Calu3 (cell line): Measurements from ENCODE around the gene EVL. TPM values are rescaled to one million over a fixed set of nuclear protein-coding genes. Genes with fewer than 3 reads are reported as not detected.

Experiments
- BruUV-seq: library from RNA; stranded (reverse); fragments of 400-500 nt; replicated peaks from 2 replicates; lab custom pipeline; 2021; lab: Mats Ljungman, UMichigan
- CTCF ChIA-PET: fragments of 300-600 bp; sonication (Branson Sonifier 250); formaldehyde crosslinking; loops from one replicate; lab custom pipeline; 2022; ENCODE audit warnings: antibody characterized with exemption; lab: Charles Lee
- DNase-seq: peaks from one replicate; pipeline ENCODE4 v3.0.0; 2022
- H3K27ac Mint-ChIP-seq: one replicate; pipeline ENCODE4 v1.8.0; 2022; ENCODE audit warnings: mixed read lengths; ENCODE audit not compliant: unreplicated experiment
- H3K27me3 Mint-ChIP-seq: one replicate; pipeline ENCODE4 v1.8.0; 2022; ENCODE audit warnings: mixed read lengths; ENCODE audit not compliant: unreplicated experiment
- H3K36me3 Mint-ChIP-seq: one replicate; pipeline ENCODE4 v1.8.0; 2022; ENCODE audit warnings: mild to moderate bottlenecking, moderate library complexity, mixed read lengths; ENCODE audit not compliant: insufficient read depth, unreplicated experiment
- H3K4me1 Mint-ChIP-seq: one replicate; pipeline ENCODE4 v1.8.0; 2022; ENCODE audit warnings: mild to moderate bottlenecking, low read depth, mixed read lengths; ENCODE audit not compliant: unreplicated experiment
- H3K4me3 Mint-ChIP-seq: one replicate; pipeline ENCODE4 v1.8.0; 2022; ENCODE audit warnings: mild to moderate bottlenecking, low read depth, moderate library complexity, mixed read lengths; ENCODE audit not compliant: unreplicated experiment
- H3K9me3 Mint-ChIP-seq: one replicate; pipeline ENCODE4 v1.8.0; 2022; ENCODE audit warnings: low read depth, mixed read lengths; ENCODE audit not compliant: unreplicated experiment
- CTCF ChIP-seq: fragments of 200-600 bp; IDR thresholded peaks from one replicate; pipeline ENCODE4 v1.8.0; 2022; ENCODE audit warnings: antibody characterized with exemption; ENCODE audit not compliant: unreplicated experiment
- intact Hi-C: fragments of 100-400 bp; cut with micrococcal nuclease; formaldehyde crosslinking; loops from one replicate; pipeline ENCODE4 v1.10.0; 2022; ENCODE audit not compliant: unreplicated experiment
- total RNA-seq: library from RNA; stranded (reverse); gene quantifications from 2 replicates; pipeline ENCODE4 v1.2.3, GENCODE V29; 2022

The EVL gene
- total RNA-seq, 1 experiment from 2014 or later = 33.5 TPM

- no peak for DNase-seq
- H3K27ac Mint-ChIP-seq = no peak overlapping the region
- H3K4me3 Mint-ChIP-seq = no peak overlapping the region
- H3K27me3 Mint-ChIP-seq = no peaks in the 10 kb centered on the region
- no peaks in the 10 kb centered on the region for H3K4me1 Mint-ChIP-seq
- CTCF ChIA-PET = interaction anchor here (1.2 kb wide), 1 partner anchor 32 kb away, joined by 7 read pairs; no protein-coding TSS in a partner anchor
- H3K36me3 Mint-ChIP-seq = no peaks in the 10 kb centered on the region
- no TSS peak for BruUV-seq
- TF ChIP-seq CTCF = no peak
- intact Hi-C loops = no loop called here
- H3K9me3 Mint-ChIP-seq = no peaks in the 10 kb centered on the region
Observed at GRCh38 chr14:100187247-100187833, 122.1 kb downstream of the EVL start.

DNA sequence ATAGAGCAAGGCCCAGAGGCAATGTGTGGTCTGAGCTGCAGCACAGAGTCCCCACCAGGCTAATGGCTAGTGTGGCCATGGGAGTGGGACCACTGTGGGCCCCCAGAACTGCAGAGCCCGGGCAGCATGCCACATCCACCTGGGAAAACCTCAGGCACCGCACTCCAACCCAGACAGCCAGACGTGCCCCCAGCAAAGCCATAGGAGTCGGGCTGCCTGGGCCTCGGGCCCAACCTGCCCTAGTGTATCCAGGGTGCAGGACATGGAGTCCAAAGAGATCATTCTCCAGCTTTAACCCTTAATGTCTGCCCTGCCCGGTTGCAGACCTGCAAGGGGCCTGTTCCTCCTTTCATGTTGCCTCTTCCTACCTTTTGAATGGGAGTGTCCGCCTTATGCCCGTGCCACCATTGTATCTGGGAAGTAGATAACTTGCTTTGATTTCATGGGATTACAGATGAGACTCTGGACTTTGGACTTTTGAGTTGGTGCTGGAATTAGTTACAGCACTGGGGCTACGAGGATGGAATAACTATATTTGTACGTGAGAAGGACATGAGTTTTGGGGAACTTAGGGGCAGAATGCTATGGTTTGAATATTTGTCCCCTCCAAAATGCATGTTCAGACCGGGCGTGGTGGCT, 123.3 kb downstream of the EVL start:
- CTCF ChIA-PET = no interaction called here
- no peak for DNase-seq
- H3K4me3 Mint-ChIP-seq = no peak overlapping the region
- no peaks in the 10 kb centered on the region for H3K27me3 Mint-ChIP-seq
- H3K27ac Mint-ChIP-seq = no peak overlapping the region
- H3K9me3 Mint-ChIP-seq = no peaks in the 10 kb centered on the region
- BruUV-seq = no TSS peak
- H3K36me3 Mint-ChIP-seq = no peaks in the 10 kb centered on the region
- H3K4me1 Mint-ChIP-seq = peaks cover 6% of the 10 kb centered on the region
- intact Hi-C loops = no loop called here
- no peak for TF ChIP-seq CTCF

GRCh38 chr14:100190126-100190525, 124.9 kb downstream of the EVL start:
- H3K27ac Mint-ChIP-seq = no peak overlapping the region
- no peak for TF ChIP-seq CTCF
- intact Hi-C loops = loop anchor here (5.0 kb wide), 1 partner anchor 58 kb away; no protein-coding TSS in a partner anchor
- H3K9me3 Mint-ChIP-seq = no peaks in the 10 kb centered on the region
- CTCF ChIA-PET = no interaction called here
- H3K4me3 Mint-ChIP-seq = no peak overlapping the region
- peaks cover 9% of the 10 kb centered on the region for H3K4me1 Mint-ChIP-seq
- no peaks in the 10 kb centered on the region for H3K27me3 Mint-ChIP-seq
- DNase-seq = no peak
- no TSS peak for BruUV-seq
- H3K36me3 Mint-ChIP-seq = no peaks in the 10 kb centered on the region

GRCh38 chr14:100191584-100192249, 126.5 kb downstream of the EVL start:
- no TSS peak for BruUV-seq
- CTCF ChIA-PET = interaction anchor here (1.5 kb wide), 1 partner anchor 209 kb away, joined by 4 read pairs; no protein-coding TSS in a partner anchor
- no peaks in the 10 kb centered on the region for H3K9me3 Mint-ChIP-seq
- no peak for DNase-seq
- H3K27me3 Mint-ChIP-seq = no peaks in the 10 kb centered on the region
- TF ChIP-seq CTCF = no peak
- no peak overlapping the region for H3K4me3 Mint-ChIP-seq
- peaks cover 9% of the 10 kb centered on the region for H3K4me1 Mint-ChIP-seq
- intact Hi-C loops = loop anchor here (2.0 to 5.0 kb wide), 2 partner anchors 59 to 209 kb away; no protein-coding TSS in a partner anchor
- H3K36me3 Mint-ChIP-seq = no peaks in the 10 kb centered on the region
- H3K27ac Mint-ChIP-seq = no peak overlapping the region
